GM19372 (cell line): Measurements from ENCODE around the gene CKB.

Source experiments
- ATAC-seq: cut with Tn5 transposase; IDR thresholded peaks from one replicate; pipeline ENCODE4 v1.9.1; 2021; ENCODE audit warnings: mild to moderate bottlenecking, low read depth, moderate library complexity; ENCODE audit not compliant: unreplicated experiment

The CKB gene

GRCh38 chr14:103539056-103539825 is 16.6 kb upstream of the CKB start:
- ATAC-seq, result no peak

GRCh38 chr14:103538291-103539055 is 15.8 kb upstream of the CKB start:
- ATAC-seq, result no peak

GRCh38 chr14:103537175-103537990 is 14.8 kb upstream of the CKB start:
- ATAC-seq, result no peak

- no peak for ATAC-seq
Observed at GRCh38 chr14:103536693-103537092, 14.1 kb upstream of the CKB start.

GRCh38 chr14:103535891-103536565 is 13.4 kb upstream of the CKB start:
- ATAC-seq, result no peak

GRCh38 chr14:103535081-103535890 is 12.7 kb upstream of the CKB start:
- no peak for ATAC-seq

GRCh38 chr14:103534576-103535061 is 12.0 kb upstream of the CKB start:
- no peak for ATAC-seq

- ATAC-seq, result no peak
Observed at GRCh38 chr14:103533999-103534575, 11.5 kb upstream of the CKB start.

- no peak for ATAC-seq
Observed at GRCh38 chr14:103533137-103533998, 10.7 kb upstream of the CKB start.

- no peak for ATAC-seq
Observed at GRCh38 chr14:103532216-103533136, 9.8 kb upstream of the CKB start.

GRCh38 chr14:103531421-103532215 is 9.0 kb upstream of the CKB start:
- no peak for ATAC-seq

GRCh38 chr14:103530831-103531230 is 8.2 kb upstream of the CKB start:
- no peak for ATAC-seq

GRCh38 chr14:103530390-103530789 is 7.8 kb upstream of the CKB start:
- no peak for ATAC-seq

- ATAC-seq, result no peak
Observed at GRCh38 chr14:103529383-103530365, 7.0 kb upstream of the CKB start.
